Progenitor cell of endocrine pancreas (in vitro differentiated cells): ENCODE data around the gene RNF220. TPM values are rescaled to one million over a fixed set of nuclear protein-coding genes. Genes with fewer than 3 reads are reported as not detected.

Source experiments
- DNase-seq: peaks from one replicate; pipeline ENCODE4 v3.0.0; 2021; ENCODE audit warnings: low spot score; ENCODE audit not compliant: unreplicated experiment
- H3K27ac Mint-ChIP-seq: 2 replicates; pipeline ENCODE4 v1.8.0; 2021; ENCODE audit warnings: mild to moderate bottlenecking, moderate library complexity, mixed read lengths
- H3K27me3 Mint-ChIP-seq: 2 replicates; pipeline ENCODE4 v1.8.0; 2021; ENCODE audit warnings: mixed read lengths
- H3K36me3 Mint-ChIP-seq: 2 replicates; pipeline ENCODE4 v1.8.0; 2022; ENCODE audit warnings: mixed read lengths; ENCODE audit not compliant: insufficient read depth
- H3K4me1 Mint-ChIP-seq: 2 replicates; pipeline ENCODE4 v1.8.0; 2021; ENCODE audit warnings: low read depth, mixed read lengths
- H3K4me3 Mint-ChIP-seq: 2 replicates; pipeline ENCODE4 v1.8.0; 2021; ENCODE audit warnings: low read depth, mild to moderate bottlenecking, moderate library complexity, mixed read lengths
- H3K9me3 Mint-ChIP-seq: 2 replicates; pipeline ENCODE4 v1.8.0; 2021; ENCODE audit warnings: low read depth, mixed read lengths
- CTCF ChIP-seq: fragments of 200-600 bp; sonication (generic); IDR thresholded peaks from one replicate; pipeline ENCODE4 v1.5.0; 2021; ENCODE audit warnings: antibody characterized with exemption, mild to moderate bottlenecking; ENCODE audit not compliant: unreplicated experiment
- total RNA-seq: library from RNA; stranded (reverse); gene quantifications from 2 replicates; pipeline ENCODE4 v1.2.1, GENCODE V29; 2021

Gene RNF220
- total RNA-seq, 1 donor from 2014 or later = 85.9 TPM

GRCh38 chr1:44507490-44508396 is 102.7 kb downstream of the RNF220 start:
- Mint-ChIP-seq H3K9me3 (no peaks in the 10 kb centered on the region), H3K36me3 (no peaks in the 10 kb centered on the region), H3K4me3 (no peak overlapping the region), H3K27me3 (peaks cover 67% of the 10 kb centered on the region), H3K4me1 (peaks cover 5% of the 10 kb centered on the region), H3K27ac (no peak overlapping the region)
- no peak for DNase-seq
- TF ChIP-seq CTCF = no peak

GRCh38 chr1:44508397-44508745 is 103.3 kb downstream of the RNF220 start:
- Mint-ChIP-seq H3K27me3 (peaks cover 67% of the 10 kb centered on the region), H3K9me3 (no peaks in the 10 kb centered on the region), H3K4me1 (peaks cover 5% of the 10 kb centered on the region), H3K36me3 (no peaks in the 10 kb centered on the region), H3K4me3 (no peak overlapping the region), H3K27ac (no peak overlapping the region)
- TF ChIP-seq CTCF = no peak
- no peak for DNase-seq

DNA sequence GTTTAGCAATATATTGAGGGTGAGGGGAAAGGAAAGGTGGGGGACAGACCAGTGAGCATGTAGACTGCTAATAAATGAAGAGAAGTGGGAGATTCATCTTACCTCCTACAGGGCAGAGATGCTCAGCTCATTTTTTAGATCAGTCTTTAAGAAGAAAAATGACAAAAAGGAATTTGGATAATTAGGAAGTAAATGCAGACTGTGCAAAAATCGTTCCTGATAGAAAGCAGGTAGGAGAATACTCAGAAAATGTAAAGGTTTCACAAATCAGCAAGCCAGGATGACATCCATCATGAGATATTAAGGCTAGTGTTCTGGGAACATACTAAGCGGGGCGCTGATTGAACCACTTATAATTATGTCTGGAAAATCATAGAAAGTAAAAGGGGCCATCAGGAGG is 106.3 kb downstream of the RNF220 start:
- H3K27ac Mint-ChIP-seq = no peak overlapping the region
- H3K9me3 Mint-ChIP-seq = no peaks in the 10 kb centered on the region
- TF ChIP-seq CTCF = no peak
- no peak overlapping the region for H3K4me3 Mint-ChIP-seq
- no peak for DNase-seq
- peaks cover 75% of the 10 kb centered on the region for H3K27me3 Mint-ChIP-seq
- H3K4me1 Mint-ChIP-seq = peaks cover 5% of the 10 kb centered on the region
- H3K36me3 Mint-ChIP-seq = no peaks in the 10 kb centered on the region

- Mint-ChIP-seq H3K27ac (no peak overlapping the region), H3K36me3 (no peaks in the 10 kb centered on the region), H3K4me1 (peaks cover 5% of the 10 kb centered on the region), H3K27me3 (peaks cover 76% of the 10 kb centered on the region), H3K4me3 (no peak overlapping the region), H3K9me3 (no peaks in the 10 kb centered on the region)
- DNase-seq = no peak
- no peak for TF ChIP-seq CTCF
Measured at GRCh38 chr1:44511769-44512168, 106.7 kb downstream of the RNF220 start.

DNA sequence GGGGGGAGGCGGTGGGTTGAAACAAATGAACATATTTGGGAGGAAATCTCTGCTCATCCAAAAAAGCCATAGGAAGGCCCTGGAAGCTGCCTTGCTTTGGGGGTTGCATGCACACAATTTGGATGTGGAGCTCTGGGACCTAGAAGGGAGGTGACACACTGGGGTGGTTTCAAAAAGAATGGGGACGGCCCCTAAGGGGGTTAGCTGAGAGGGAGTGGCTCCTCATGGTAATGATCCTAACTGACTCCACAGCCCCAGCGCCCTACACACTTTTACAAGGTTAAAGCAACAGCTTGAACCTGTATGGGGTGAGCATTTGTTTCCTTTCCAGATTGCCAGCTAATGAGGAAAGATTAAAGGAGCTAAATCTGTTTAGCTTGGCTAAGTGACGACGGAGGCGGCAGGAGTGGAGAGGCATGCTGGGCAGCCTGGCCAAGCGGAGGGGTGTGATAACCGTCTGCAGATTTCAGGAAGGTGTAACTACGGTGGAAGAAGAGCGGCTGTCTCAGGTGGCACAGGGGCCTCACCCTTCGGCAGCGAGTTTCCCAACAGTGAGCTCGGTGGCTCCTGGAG is 107.3 kb downstream of the RNF220 start:
- H3K27ac Mint-ChIP-seq = no peak overlapping the region
- H3K4me1 Mint-ChIP-seq = peaks cover 5% of the 10 kb centered on the region
- H3K27me3 Mint-ChIP-seq = peaks cover 76% of the 10 kb centered on the region
- no peak for TF ChIP-seq CTCF
- DNase-seq = no peak
- H3K9me3 Mint-ChIP-seq = no peaks in the 10 kb centered on the region
- no peaks in the 10 kb centered on the region for H3K36me3 Mint-ChIP-seq
- H3K4me3 Mint-ChIP-seq = no peak overlapping the region
